GM19452 (cell line): ENCODE data around the gene PRKCE.

Experiments
- ATAC-seq: cut with Tn5 transposase; IDR thresholded peaks from one replicate; pipeline ENCODE4 v1.9.1; 2021; ENCODE audit not compliant: unreplicated experiment

Gene PRKCE

GRCh38 chr2:46157072-46157965 is 505.8 kb downstream of the PRKCE start:
- no peak for ATAC-seq

DNA sequence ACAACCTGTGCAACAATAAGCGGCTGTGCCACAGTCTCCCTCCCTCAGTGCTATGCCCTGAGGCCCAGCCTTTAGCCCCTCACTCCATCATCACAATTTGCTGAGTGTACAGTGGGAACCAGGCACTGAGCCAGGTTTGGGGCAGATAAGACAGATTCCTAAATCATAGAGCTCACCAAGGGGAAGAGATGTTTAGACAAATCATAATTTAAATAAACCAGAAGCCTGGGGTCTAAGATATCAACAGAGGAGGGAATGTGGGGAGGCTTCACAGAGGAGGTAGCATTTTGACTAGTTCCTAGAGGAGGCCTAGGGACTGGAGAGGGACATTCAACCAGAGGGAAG is 506.5 kb downstream of the PRKCE start:
- ATAC-seq = no peak

GRCh38 chr2:46158661-46159060 is 507.2 kb downstream of the PRKCE start:
- no peak for ATAC-seq

GRCh38 chr2:46160326-46160725 is 508.9 kb downstream of the PRKCE start:
- ATAC-seq = no peak

DNA sequence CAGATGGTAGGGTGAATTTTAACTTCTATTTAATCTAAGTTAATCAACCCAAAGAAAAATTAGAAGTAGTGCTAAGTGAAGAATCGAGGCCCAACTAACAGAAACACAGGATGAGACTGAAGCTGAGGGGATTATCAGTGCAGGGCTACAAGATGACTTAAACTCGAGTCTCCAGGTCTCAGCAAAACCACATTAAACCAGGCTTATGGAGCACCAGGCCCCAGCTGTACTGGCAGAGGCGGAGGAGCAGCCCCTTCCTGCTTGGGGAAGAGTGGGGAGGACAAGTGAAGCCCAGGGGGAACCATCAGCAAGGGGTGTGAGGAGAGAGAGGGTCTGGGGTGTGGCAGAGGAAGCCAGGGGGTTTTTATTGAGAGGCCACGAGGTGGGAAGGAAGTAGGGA is 509.8 kb downstream of the PRKCE start:
- ATAC-seq = no peak

- no peak for ATAC-seq
Observed at GRCh38 chr2:46161911-46162310, 510.4 kb downstream of the PRKCE start.

GRCh38 chr2:46162329-46163097 is 511.0 kb downstream of the PRKCE start:
- ATAC-seq = no peak

- ATAC-seq = no peak
Observed at GRCh38 chr2:46163098-46163430, 511.6 kb downstream of the PRKCE start.

- ATAC-seq = no peak
Observed at GRCh38 chr2:46163804-46164528, 512.5 kb downstream of the PRKCE start.

DNA sequence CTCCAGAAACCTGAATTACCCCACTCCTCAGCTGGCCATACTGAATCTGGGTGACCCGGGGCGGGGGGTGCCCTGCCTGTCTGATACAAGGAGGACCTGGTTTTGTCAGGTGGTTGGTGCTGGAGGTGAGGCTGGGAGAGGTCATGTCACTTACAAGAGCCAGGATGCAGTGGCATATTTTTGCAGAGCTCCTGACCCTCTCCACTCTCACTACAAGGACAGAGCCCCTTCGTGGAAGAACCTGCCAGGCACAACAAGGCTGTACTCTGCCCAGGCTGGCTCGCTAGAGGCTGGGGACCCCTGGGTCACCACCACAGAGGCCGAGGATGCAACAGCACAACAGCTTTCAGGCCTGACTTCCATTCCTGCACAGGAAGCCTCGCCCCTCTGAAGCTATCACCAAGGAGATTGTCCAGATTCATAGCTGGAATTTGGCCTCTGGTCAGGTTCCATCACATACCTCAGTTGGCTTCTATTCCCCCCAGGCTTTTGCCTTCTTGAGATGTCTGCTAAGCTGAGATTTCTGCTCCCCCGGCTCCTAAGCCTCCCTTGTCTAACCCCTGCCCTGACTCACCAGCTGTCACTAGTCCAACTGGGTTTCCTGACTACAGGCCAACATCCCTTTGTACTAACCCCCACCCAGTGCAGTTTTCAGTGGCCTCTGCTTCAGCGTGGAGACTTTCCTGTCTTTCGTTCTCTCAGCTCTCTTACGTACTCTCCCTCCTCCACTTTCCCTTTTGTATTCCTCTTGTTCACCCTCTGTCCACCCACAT is 513.2 kb downstream of the PRKCE start:
- no peak for ATAC-seq

- no peak for ATAC-seq
Observed at GRCh38 chr2:46165916-46166315, 514.4 kb downstream of the PRKCE start.

- no peak for ATAC-seq
Observed at GRCh38 chr2:46167406-46167805, 515.9 kb downstream of the PRKCE start.

DNA sequence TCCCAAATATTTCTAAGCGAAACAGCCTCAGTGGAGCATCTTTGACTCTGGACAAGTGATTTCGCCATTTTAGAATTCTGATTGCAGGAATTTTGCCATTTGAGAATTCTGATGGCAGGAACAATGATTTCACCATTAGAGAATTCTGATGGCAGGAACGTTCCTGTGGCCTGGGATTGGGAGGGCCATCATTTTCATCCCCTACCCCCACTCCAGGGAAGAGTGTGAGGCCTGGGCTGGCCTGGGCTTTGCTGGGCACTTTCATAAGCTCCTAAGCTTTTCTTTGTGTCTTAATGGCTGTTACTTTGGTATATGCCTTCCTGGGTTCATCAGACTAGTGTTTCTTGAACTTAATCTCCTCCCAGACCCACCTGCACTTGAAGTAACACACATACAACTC is 516.4 kb downstream of the PRKCE start:
- no peak for ATAC-seq

DNA sequence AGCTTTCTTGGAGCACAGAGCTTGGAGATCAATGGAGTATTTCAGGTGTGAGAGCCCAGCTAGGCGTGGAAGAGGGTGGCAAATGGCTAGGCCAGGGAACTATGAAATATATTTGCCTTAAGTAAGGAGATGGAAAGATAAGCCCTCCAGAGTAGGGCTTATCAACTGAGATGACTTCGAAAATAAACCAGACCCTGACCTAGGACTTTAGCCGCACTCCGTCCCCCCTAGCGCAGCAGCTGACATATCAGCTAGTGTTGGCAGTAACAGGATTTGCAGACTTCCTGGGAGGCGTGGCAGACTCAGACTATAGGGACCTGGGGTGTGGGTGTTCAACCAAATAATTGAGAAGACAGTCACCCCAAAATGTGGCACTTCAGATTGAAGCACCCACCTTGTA is 518.0 kb downstream of the PRKCE start:
- no peak for ATAC-seq

DNA sequence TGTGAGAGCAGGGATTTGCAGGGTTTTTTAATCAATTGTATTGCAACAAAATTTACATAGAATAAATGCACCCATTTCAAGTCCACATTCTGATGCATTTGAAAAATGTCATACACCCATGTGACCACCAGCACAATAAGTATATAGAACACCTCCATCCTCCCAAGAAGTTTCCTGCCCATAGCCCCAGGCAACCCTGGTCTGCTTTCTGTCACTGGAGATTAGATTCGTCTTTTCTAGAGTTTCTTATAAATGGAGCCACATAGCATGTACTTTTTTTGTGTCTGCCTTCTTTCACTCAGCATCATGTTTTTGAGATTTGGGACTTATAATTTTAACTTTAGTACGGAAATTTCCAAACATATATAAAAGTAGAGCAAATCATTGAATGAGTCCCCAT is 518.6 kb downstream of the PRKCE start:
- ATAC-seq = no peak

- no peak for ATAC-seq
Observed at GRCh38 chr2:46170611-46171350, 519.3 kb downstream of the PRKCE start.

- no peak for ATAC-seq
Observed at GRCh38 chr2:46171411-46171953, 520.0 kb downstream of the PRKCE start.

DNA sequence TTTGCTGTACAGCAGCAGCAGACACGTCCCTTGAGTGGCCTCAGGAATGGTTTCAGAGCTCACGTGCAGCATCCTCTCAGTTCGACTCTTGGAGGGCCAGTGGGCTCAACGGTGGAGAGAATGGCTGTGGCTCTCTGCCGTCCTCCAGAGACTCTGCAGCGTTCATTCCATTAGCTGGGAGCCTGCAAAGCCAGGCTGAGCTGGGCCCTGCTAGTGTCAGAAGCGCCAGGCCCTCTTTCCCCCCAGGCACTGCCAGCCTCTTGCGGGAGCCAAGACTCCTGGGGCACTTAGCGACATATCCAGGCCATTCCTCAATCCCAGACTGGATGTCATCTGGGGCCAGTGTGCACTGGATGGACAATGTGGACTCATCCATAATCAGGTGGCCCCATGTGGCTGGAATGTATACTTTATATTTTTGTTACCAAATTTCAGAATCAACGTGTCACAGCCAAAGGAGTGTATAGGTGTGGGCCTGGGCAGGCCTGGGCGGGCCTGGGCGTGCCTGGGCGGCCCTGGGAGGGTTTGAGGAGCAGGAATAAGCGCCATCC is 520.6 kb downstream of the PRKCE start:
- ATAC-seq = no peak

GRCh38 chr2:46173030-46173429 is 521.6 kb downstream of the PRKCE start:
- ATAC-seq = no peak
